Measurements from ENCODE around the gene SSU72. TPM values are rescaled to one million over a fixed set of nuclear protein-coding genes. Genes with fewer than 3 reads are reported as not detected.

Gene SSU72
- polyA plus RNA-seq, 1 of the 3 experiments (the other 2 are of a cell fraction) = 104 TPM

DNA sequence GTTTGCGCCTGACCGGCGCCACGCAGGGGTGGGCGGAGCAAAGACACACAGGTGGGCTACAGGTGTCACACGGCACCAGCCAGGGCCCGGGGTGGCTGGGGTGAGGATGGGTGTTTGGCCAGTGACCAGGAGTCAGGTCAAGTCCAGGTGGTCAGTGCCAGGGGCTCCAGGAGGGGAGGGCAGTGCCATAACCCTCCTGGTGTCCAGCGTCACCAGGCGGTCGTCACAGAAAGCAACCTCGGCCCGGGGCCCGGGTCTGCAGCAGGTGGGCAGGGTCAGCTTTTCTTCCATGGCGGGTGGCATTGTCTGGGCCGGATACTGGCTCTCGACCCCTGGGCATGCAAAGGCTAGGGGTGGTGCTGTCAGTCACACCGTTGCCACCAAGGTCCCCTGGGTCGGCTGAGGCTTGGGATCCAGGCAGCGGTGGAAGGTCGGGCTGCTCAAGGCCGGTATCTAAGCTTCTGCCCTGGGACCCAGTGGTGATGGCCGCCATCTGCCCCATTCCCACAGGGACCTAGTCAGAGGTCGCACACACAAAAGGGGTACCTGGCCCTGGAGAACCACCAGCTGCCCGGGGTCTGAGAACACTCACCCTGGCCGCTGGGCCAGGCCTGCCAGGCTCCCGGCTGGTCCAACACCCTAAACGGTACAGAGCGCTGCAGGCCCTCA is 23.5 kb upstream of the SSU72 start:
- Histone ChIP-seq H4K20me1 (ENCODE audit: insufficient read depth) (no peaks in the 10 kb centered on the region; the same call in 1 of the 2 replicates), H2AFZ (ENCODE audit: low read depth) (no peak overlapping the region), H3K4me1 (ENCODE audit: control insufficient read depth in 1 of 2, insufficient read depth in 2 of 2, low read depth in 1 of 2, low read length in 1 of 2) (peaks cover 0 to 22% of the 10 kb centered on the region in 2 experiments; a peak in 1 of 4 replicates), H3K27me3 (ENCODE audit: insufficient read depth) (no peaks in the 10 kb centered on the region), H3K9me3 (no peaks in the 10 kb centered on the region), H3K27ac (ENCODE audit: low read depth in 2 of 2, low read length in 1 of 2) (no peak overlapping the region), H3K79me2 (ENCODE audit: insufficient read depth) (no peaks in the 10 kb centered on the region), H3K36me3 (replicated peaks in 1 of 2; ENCODE audit: control insufficient read depth in 1 of 2, insufficient read depth in 2 of 2, low read length in 1 of 2) (no peaks in the 10 kb centered on the region), H3K9ac (no peak overlapping the region), H3K4me3 (ENCODE audit: low read depth in 2 of 2, low read length in 1 of 2) (no peak overlapping the region), H3K9me2 (no peaks in the 10 kb centered on the region), H3F3A (replicated peaks; ENCODE audit: insufficient read depth) (no peaks in the 10 kb centered on the region), H3K4me2 (no peak overlapping the region; the same call in 1 of the 2 replicates)
- DNase-seq = no peak
- TF ChIP-seq FOXM1 (IDR thresholded peaks at IDR 0.05; ENCODE audit: low read depth) = no peak
- no peak for TF ChIP-seq CHD2 (IDR thresholded peaks at IDR 0.05; ENCODE audit: low read length, partially characterized antibody)
- TF ChIP-seq RCOR1 (IDR thresholded peaks at IDR 0.05; ENCODE audit: low read length) = no peak
- no peak for TF ChIP-seq RAD21 (IDR thresholded peaks at IDR 0.05; ENCODE audit: low read length)
- TF ChIP-seq GABPA (IDR thresholded peaks at IDR 0.05; ENCODE audit: low read depth) = no peak
- no peak for TF ChIP-seq ELF1 (IDR thresholded peaks at IDR 0.05)
- no peak for TF ChIP-seq JUND (IDR thresholded peaks at IDR 0.05)
- TF ChIP-seq, protein P1, sequence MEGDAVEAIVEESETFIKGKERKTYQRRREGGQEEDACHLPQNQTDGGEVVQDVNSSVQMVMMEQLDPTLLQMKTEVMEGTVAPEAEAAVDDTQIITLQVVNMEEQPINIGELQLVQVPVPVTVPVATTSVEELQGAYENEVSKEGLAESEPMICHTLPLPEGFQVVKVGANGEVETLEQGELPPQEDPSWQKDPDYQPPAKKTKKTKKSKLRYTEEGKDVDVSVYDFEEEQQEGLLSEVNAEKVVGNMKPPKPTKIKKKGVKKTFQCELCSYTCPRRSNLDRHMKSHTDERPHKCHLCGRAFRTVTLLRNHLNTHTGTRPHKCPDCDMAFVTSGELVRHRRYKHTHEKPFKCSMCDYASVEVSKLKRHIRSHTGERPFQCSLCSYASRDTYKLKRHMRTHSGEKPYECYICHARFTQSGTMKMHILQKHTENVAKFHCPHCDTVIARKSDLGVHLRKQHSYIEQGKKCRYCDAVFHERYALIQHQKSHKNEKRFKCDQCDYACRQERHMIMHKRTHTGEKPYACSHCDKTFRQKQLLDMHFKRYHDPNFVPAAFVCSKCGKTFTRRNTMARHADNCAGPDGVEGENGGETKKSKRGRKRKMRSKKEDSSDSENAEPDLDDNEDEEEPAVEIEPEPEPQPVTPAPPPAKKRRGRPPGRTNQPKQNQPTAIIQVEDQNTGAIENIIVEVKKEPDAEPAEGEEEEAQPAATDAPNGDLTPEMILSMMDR (IDR thresholded peaks at IDR 0.05) = no peak
- no peak for TF ChIP-seq SMC3 (IDR thresholded peaks at IDR 0.05; ENCODE audit: low read depth, low read length)
- TF ChIP-seq YY1 (IDR thresholded peaks at IDR 0.05; ENCODE audit: low read depth) = no peak
- TF ChIP-seq RFX5 (IDR thresholded peaks at IDR 0.05; ENCODE audit: low read length) = no peak
- TF ChIP-seq FOSL2 (IDR thresholded peaks at IDR 0.05; ENCODE audit: borderline replicate concordance, low read depth) = no peak
- no peak for TF ChIP-seq EP300 (IDR thresholded peaks at IDR 0.05; ENCODE audit: borderline replicate concordance in 1 of 2, low read depth in 1 of 2, low read length in 1 of 2)
- no peak for TF ChIP-seq MEF2A (IDR thresholded peaks at IDR 0.05; ENCODE audit: borderline replicate concordance, low read depth)
- TF ChIP-seq, protein P2, sequence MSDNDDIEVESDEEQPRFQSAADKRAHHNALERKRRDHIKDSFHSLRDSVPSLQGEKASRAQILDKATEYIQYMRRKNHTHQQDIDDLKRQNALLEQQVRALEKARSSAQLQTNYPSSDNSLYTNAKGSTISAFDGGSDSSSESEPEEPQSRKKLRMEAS (IDR thresholded peaks at IDR 0.05; ENCODE audit: low read depth) = no peak
- TF ChIP-seq RXRA (IDR thresholded peaks at IDR 0.05; ENCODE audit: borderline replicate concordance, low read depth) = no peak
- no peak for TF ChIP-seq TEAD4 (IDR thresholded peaks at IDR 0.05; ENCODE audit: borderline replicate concordance, insufficient read depth)
- no peak for TF ChIP-seq TAF1 (IDR thresholded peaks at IDR 0.05; ENCODE audit: borderline replicate concordance, low read depth, low read length)
- TF ChIP-seq, protein P3, sequence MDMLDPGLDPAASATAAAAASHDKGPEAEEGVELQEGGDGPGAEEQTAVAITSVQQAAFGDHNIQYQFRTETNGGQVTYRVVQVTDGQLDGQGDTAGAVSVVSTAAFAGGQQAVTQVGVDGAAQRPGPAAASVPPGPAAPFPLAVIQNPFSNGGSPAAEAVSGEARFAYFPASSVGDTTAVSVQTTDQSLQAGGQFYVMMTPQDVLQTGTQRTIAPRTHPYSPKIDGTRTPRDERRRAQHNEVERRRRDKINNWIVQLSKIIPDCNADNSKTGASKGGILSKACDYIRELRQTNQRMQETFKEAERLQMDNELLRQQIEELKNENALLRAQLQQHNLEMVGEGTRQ (IDR thresholded peaks at IDR 0.05; ENCODE audit: borderline replicate concordance, low read depth, low read length) = no peak
- no peak for TF ChIP-seq GATA2 (CRISPR knock-in tag; IDR thresholded peaks at IDR 0.05)
- ChIA-PET POLR2A (interaction anchor here (1.3 kb wide), 1 partner anchor 17 kb away, joined by 4 read pairs; the partner anchor contains the start of gene MIB2), CTCF (interaction anchor here (0.9 to 1.4 kb wide), 4 partner anchors 9 to 20 kb away, joined by 3 to 5 read pairs (median 4); no protein-coding TSS in a partner anchor)
- WGBS (ENCODE audit: low lambda C conversion rate) = 90% methylated on average over 2 of the region's 28 CpGs

Data from SK-N-SH (cell line).